B cell (primary cell): ENCODE results near the gene CNOT6L.
A peak's percentile ranks its signal among the peaks of the same experiment; 100 is the strongest.

ENCODE experiments used
- CTCF ChIP-seq: fragments of 200-600 bp; IDR thresholded peaks from one replicate; pipeline ENCODE4 v1.8.0; 2022; ENCODE audit warnings: antibody characterized with exemption, mild to moderate bottlenecking
- EZH2 ChIP-seq: IDR thresholded peaks from 2 replicates; pipeline ENCODE4 v1.6.1; 2012; ENCODE audit warnings: borderline replicate concordance, low read depth, mild to moderate bottlenecking, moderate library complexity, low read length; ENCODE audit not compliant: insufficient read depth, poor library complexity, severe bottlenecking

- TF ChIP-seq CTCF (peak; percentile 23), EZH2 (no peak)
Observed at GRCh38 chr4:77818602-77819403, at the start of gene CNOT6L.
